GM21737 (cell line): ENCODE measurements around the gene MAP3K9.
"Not testable (repeated sequence)": the region's sequence is repeated elsewhere in the genome, so short reads cannot be mapped to it uniquely, and the experiment has no call there.

Source experiments
- ATAC-seq: cut with Tn5 transposase; IDR thresholded peaks from one replicate; pipeline ENCODE4 v1.9.1; 2021; ENCODE audit warnings: mild to moderate bottlenecking, moderate library complexity; ENCODE audit not compliant: unreplicated experiment

Gene MAP3K9

DNA sequence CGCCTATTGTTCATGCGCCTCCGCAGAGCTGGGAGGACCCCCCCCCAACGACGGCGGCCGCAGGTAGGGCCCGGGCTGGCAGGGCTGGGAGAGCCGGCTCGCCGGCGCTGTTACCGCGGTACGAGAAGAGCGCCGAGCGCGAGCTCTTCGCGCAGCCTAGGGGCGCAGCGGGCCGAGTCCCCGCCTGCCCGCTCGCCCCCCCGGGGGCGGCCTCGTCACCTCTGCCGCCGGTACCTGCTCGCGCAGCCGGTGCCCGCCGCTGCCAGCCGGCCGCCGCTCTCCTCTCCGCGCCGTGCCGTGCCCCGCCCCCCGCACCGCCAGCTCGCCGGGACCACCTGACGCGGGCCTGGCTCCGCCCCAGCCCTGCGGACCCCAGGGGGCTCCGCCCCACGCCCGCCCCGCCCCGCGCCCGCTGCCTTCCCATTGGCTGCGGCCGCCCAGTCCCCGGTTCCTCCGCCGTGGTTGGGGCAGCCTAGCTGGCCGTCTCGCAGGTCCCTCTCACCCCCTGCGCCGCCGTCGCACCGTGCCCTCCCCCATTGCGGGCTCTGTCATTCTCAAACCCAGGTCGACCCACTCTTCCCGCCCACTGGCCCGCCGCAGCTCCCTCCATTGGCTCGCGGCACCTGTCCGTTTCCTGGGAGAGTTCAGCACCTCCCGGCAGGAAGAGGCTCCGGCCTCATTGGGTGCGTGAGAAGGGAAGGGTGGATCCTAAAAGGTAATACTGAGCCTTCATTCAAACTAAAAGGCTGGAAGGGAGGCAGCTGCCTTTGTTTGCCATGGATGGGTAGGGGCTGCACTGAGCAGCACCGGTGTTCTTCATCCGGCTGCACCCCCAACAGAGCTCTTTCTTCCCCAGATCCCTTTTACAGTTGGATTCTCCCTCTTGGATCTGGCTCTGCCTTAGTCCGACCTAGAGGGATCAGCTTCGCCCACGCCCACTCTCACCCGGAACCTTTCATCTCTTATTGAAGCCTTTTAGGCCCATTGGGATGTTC is at the start of gene MAP3K9:
MAP3K9 (minus strand) TSS at position 289 of the 995 bp plus-strand sequence. CDS start 342 bp downstream, outside the sequence.
- ATAC-seq = peak; percentile 83

DNA sequence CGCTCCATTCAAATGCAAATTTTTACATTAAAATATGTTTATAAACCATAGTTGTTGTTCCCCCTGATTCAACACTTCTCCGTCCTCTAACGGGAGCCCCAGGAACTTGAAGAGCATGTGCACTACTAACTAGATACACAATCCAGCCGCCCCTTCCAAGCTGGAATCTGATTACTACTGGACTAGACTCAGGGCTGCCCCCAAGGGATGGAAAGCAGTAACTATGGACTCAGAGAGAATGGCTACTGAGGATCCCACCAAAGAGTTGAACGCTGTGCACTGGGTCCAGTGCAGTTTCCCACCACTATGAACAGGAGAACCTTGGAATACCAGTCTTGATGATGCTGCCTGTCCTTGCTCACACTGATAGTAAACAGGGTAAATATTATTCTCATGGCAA is 49.3 kb upstream of the MAP3K9 start:
- ATAC-seq = no peak

DNA sequence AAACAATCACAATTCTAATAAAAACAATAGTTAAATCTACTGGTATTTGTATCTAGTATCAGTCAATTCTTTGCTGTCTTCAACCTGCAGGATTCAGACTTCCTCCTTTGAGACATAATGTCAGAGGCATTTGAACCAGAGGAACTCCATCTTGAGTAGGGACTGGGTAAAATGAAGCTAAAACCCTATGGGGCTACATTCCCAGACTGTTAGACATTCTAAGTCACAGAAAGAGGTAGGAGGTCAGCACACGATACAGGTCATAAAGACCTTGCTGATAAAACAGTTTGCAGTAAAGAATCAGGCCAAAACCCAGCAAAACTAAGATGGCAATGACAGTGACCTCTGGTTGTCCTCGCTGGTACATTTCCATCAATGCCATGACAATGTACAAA is 48.2 kb upstream of the MAP3K9 start:
- ATAC-seq = no peak

- no peak for ATAC-seq
Measured at GRCh38 chr14:70856851-70857495, 47.7 kb upstream of the MAP3K9 start.

DNA sequence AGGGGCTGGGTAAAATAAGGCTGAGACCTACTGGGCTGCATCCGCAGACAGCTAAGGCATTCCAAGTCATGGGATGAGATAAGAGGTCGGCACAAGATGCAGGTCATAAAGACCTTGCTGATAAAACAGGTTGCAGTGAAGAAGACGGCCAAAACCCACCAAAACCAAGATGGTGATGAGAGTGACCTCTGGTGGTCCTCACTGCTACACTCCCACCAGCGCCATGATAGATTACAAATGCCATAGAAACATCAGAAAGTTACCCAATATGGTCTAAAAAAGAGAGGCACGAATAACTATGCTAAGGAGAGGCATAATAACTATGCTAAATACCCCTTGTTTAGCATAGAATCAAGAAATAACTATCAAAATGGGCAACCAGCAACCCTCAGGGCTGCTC is 46.2 kb upstream of the MAP3K9 start:
- no peak for ATAC-seq

GRCh38 chr14:70853658-70854057 is 44.3 kb upstream of the MAP3K9 start:
- not testable (repeated sequence) for ATAC-seq

GRCh38 chr14:70847406-70848090 is 38.2 kb upstream of the MAP3K9 start:
- no peak for ATAC-seq

DNA sequence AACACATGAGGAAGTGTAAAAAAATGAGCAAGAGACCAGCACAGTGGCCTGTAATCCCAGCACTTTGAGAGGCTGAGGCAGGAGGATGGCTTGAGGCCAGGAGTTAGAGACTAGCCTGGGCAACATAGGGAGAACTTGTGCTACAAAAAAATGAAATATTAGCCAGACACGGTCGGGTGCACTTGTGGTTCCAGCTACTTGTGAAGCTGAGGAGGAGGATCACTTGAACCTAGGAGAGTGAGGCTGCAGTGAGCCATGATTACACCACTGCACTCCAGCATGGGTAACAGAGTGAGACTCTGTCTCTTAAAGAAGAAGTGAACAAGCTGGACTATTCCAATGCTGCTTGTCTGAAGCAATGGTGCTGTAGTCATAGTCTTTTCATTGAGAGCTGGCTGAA is 36.3 kb upstream of the MAP3K9 start:
- no peak for ATAC-seq

DNA sequence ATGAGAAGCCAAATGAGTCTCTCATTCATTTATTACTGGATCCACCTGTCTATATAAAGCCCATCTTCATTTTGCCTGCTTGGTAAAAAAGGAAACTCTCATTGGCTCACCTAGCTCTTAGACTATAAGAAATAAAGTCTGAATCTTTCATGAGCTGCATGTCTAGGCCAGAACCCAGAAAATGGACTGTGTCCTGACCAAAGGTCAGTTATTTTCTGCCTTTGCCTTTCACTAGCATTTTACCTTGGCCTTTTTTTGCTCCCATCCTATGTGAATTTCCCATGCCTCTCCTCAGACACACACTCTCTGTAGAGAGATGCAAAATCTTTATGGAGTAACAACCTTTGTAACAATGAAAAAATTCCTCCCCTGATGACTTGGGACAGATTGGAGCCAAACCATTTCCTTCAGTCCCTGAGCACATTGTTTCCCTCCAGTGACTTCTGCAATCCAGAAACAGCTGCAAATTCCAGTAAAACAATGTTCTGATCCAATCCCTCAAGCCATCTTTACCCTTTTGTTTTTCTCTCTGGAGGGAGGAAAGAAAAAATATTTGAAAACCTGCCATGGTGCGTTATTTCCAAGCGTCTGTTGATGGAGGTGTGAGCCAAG is 33.6 kb upstream of the MAP3K9 start:
- ATAC-seq = no peak

DNA sequence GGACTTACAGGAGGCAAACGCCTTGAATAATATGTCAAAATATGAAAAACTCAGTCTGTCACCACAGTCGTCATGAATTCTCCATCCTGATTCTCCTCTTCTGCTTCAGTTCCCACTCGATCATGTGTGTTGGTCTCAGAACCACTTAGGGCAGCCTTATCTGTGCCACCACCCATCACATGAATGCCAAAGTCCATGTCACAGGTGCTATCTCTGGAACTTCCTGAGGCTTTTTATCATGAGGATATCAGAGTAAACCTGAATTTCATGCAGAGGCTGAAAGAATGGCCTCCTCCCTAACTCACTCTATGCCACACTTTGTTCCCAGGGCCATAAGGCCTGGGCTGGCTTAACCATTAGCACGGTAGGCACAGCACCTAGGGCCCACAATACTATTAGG is 28.8 kb upstream of the MAP3K9 start:
- ATAC-seq = no peak

DNA sequence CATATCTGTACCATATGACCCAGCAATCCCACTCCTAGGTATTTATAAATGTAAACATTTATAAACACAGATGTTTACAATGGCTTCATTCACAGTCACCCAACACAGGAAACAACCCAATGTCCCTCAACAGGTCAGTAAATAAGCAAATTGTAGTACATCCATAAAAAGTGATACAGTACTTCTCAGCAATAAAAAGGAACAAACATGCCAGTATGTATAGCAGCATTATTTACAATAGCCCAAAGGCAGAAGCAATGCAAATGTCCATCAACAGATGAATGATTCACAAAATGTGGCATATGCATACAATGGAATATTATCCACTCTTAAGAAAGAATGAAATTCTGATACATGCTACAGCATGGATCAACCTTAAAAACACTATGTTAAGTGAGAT is 27.6 kb upstream of the MAP3K9 start:
- ATAC-seq = no peak

GRCh38 chr14:70833884-70834283 is 24.6 kb upstream of the MAP3K9 start:
- no peak for ATAC-seq

GRCh38 chr14:70832561-70833305 is 23.4 kb upstream of the MAP3K9 start:
- ATAC-seq = no peak

- no peak for ATAC-seq
Measured at GRCh38 chr14:70830998-70831781, 21.9 kb upstream of the MAP3K9 start.

- ATAC-seq = no peak
Measured at GRCh38 chr14:70828188-70828587, 18.9 kb upstream of the MAP3K9 start.

GRCh38 chr14:70827752-70828151 is 18.4 kb upstream of the MAP3K9 start:
- no peak for ATAC-seq

DNA sequence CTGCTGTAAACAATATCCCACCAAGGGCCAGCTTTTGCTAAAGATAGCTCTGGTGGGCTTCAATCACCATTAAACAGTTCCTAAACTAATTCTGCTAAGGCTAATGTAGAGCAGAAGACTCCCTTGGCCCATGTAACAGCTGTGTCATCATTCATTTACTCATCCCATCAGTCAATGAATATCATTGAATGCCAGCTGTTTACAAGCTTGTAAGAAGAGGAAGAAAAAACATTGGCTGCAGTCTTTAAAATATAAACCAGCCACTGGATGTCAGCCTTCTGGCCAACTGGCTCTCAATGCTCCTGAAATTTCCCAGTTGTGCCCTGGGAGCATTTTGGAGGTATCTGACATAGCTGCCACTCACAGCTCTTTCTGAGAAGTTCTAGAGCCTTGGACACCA is 18.0 kb upstream of the MAP3K9 start:
- no peak for ATAC-seq

DNA sequence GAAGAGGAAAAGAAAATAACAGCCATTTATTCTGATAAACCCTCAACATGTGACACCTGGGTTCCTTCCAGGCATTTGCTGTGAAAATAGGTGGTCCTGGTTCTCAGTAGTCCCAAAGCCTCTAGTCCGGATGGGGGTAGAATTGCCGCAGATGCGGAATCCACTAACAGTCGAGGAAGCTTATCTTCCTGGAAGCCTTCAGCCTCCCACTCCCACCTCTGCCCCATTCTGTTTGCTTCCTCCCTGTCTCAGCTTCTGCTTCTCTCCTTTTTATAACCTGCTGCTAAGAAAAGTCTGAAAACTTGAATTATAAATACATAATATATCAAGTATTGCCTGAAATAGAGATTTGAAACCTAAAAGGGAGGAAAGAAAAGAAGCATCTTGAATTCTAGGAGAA is 14.0 kb upstream of the MAP3K9 start:
- ATAC-seq = no peak

- no peak for ATAC-seq
Measured at GRCh38 chr14:70822530-70823185, 13.3 kb upstream of the MAP3K9 start.
